Stimulated activated CD8-positive, alpha-beta memory T cell treated with anti-CD3 and anti-CD28 coated beads, Interleukin-7, amount 100 ng/mL, for 48 hours (primary cell): ENCODE measurements around the gene TMC1.
"Not testable (repeated sequence)": the region's sequence is repeated elsewhere in the genome, so short reads cannot be mapped to it uniquely, and the experiment has no call there.

Experiments used
- DNase-seq, 2 donors: peaks; one replicate each; pipeline ENCODE4 v3.0.0-alpha.2; 2020; ENCODE audit warnings: low read depth in 1 of 2; ENCODE audit errors: extremely low read depth in 1 of 2

The TMC1 gene

GRCh38 chr9:72856972-72857623, 335.7 kb downstream of the TMC1 start:
- DNase-seq: no peak

- no peak for DNase-seq
Measured at GRCh38 chr9:72857624-72857996, 336.2 kb downstream of the TMC1 start.

- DNase-seq: no peak
Measured at GRCh38 chr9:72858089-72858912, 336.9 kb downstream of the TMC1 start.

- DNase-seq: not testable (repeated sequence)
Measured at GRCh38 chr9:72862788-72863187, 341.4 kb downstream of the TMC1 start.

- no peak for DNase-seq
Measured at GRCh38 chr9:72863456-72864094, 342.2 kb downstream of the TMC1 start.

- no peak for DNase-seq
Measured at GRCh38 chr9:72864327-72864726, 342.9 kb downstream of the TMC1 start.

GRCh38 chr9:72871685-72872084, 350.3 kb downstream of the TMC1 start:
- no peak for DNase-seq

- DNase-seq: no peak
Measured at GRCh38 chr9:72872718-72873117, 351.3 kb downstream of the TMC1 start.

- no peak for DNase-seq
Measured at GRCh38 chr9:72873456-72873855, 352.0 kb downstream of the TMC1 start.

- no peak for DNase-seq
Measured at GRCh38 chr9:72874344-72874743, 352.9 kb downstream of the TMC1 start.

- DNase-seq: no peak
Measured at GRCh38 chr9:72875221-72875620, 353.8 kb downstream of the TMC1 start.

- DNase-seq: no peak
Measured at GRCh38 chr9:72880821-72881220, 359.4 kb downstream of the TMC1 start.

GRCh38 chr9:72882117-72882775, 360.8 kb downstream of the TMC1 start:
- no peak for DNase-seq

- no peak for DNase-seq
Measured at GRCh38 chr9:72883875-72884274, 362.5 kb downstream of the TMC1 start.

- no peak for DNase-seq
Measured at GRCh38 chr9:72884508-72884907, 363.1 kb downstream of the TMC1 start.
